Upper lobe of left lung (tissue), 4 donors: ENCODE measurements around the gene PLXNB1.

Experiments used
- EP300 ChIP-seq, 4 donors: sonication (generic); formaldehyde crosslinking; IDR thresholded peaks; one replicate each; pipeline ENCODE4 v1.5.1; 2017; ENCODE audit warnings: antibody characterized with exemption in 4 of 4, control low read depth in 2 of 4
- POLR2A ChIP-seq, 4 donors: fragments of 450-650 bp; IDR thresholded peaks; one replicate each; pipeline ENCODE4 v1.5.1; 2016 to 2017; ENCODE audit warnings: antibody characterized with exemption in 4 of 4, mild to moderate bottlenecking in 2 of 4
- POLR2AphosphoS5 ChIP-seq, 2 donors: sonication (generic); formaldehyde crosslinking; IDR thresholded peaks; one replicate each; pipeline ENCODE4 v1.5.1; 2017; ENCODE audit warnings: antibody characterized with exemption in 2 of 2
- TF ChIP-seq, protein P1 (sequence below), 6 experiments: fragments of 450-650 bp in 4 of 6; fragments of 200-600 bp in 2 of 6; sonication (generic) in 2 of 6; IDR thresholded peaks; one replicate each; pipeline ENCODE4 v1.5.1; 2016 to 2019; ENCODE audit warnings: antibody characterized with exemption in 6 of 6

DNA sequence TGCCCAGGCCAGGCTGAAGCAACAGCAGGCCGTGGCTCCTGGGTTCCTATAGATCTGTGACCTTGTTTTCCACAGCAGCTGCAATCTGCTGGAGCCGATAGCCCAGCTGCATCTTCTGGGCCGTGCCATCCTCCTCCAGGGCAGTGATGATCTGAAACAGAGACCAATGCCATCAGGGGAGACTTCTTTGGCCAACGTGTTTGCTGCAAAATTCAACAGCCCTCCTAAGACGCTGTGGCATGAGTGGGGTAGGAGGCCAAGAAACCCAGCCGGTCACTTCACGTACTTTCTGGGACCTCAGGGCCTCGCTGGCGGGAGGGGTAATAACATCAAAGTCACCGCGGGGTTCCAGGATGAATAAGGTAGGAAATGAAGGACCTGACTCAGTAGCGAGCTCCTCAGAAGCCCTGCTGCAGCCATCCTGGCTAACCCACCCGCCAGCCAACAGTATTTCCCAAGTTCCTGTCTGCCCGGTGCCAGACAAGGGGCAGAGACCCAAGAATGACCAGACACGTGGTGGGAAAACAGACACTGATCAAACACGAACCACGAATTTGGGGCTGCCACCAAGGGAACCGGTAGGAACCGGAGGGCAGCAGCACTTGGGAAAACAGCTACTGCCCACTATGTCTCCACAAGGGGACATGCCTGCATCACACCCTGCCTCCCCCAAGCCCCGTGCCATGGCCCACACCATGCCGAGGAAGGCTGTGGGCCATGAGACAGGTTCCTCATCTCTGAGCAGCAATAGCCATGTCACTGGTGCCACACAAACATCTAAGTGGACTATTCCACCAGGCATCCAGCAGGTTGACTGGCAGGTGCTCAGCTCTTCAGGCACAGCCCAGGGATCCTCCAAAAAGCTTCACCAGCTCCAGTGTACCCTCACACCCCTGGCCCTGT is 25.2 kb downstream of the PLXNB1 start:
- no peak for TF ChIP-seq POLR2AphosphoS5 (IDR thresholded peaks at IDR 0.05)
- TF ChIP-seq, protein P1, sequence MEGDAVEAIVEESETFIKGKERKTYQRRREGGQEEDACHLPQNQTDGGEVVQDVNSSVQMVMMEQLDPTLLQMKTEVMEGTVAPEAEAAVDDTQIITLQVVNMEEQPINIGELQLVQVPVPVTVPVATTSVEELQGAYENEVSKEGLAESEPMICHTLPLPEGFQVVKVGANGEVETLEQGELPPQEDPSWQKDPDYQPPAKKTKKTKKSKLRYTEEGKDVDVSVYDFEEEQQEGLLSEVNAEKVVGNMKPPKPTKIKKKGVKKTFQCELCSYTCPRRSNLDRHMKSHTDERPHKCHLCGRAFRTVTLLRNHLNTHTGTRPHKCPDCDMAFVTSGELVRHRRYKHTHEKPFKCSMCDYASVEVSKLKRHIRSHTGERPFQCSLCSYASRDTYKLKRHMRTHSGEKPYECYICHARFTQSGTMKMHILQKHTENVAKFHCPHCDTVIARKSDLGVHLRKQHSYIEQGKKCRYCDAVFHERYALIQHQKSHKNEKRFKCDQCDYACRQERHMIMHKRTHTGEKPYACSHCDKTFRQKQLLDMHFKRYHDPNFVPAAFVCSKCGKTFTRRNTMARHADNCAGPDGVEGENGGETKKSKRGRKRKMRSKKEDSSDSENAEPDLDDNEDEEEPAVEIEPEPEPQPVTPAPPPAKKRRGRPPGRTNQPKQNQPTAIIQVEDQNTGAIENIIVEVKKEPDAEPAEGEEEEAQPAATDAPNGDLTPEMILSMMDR (IDR thresholded peaks at IDR 0.05): no peak
- TF ChIP-seq POLR2A (IDR thresholded peaks at IDR 0.05): no peak
- TF ChIP-seq EP300 (IDR thresholded peaks at IDR 0.05): no peak
